Epithelial cell of esophagus (primary cell): ENCODE results near the gene WDR59.

ENCODE experiments used
- DNase-seq: peaks from one replicate; pipeline ENCODE4 v3.0.0; 2010; ENCODE audit warnings: low read depth
- H3K4me3 ChIP-seq: 2 replicates; pipeline ENCODE4 v1.5.1; 2011; ENCODE audit warnings: mild to moderate bottlenecking, low read length, control low read depth
- CTCF ChIP-seq: IDR thresholded peaks from 2 replicates; pipeline ENCODE4 v1.5.1; 2011; ENCODE audit warnings: low read depth, mild to moderate bottlenecking, low read length, control low read depth, inconsistent platforms; ENCODE audit not compliant: insufficient read depth; ENCODE audit errors: missing control alignments

The WDR59 gene

GRCh38 chr16:74973304-74973703, 11.6 kb downstream of the WDR59 start:
- TF ChIP-seq CTCF = no peak
- no peak overlapping the region for H3K4me3 ChIP-seq
- DNase-seq = no peak

DNA sequence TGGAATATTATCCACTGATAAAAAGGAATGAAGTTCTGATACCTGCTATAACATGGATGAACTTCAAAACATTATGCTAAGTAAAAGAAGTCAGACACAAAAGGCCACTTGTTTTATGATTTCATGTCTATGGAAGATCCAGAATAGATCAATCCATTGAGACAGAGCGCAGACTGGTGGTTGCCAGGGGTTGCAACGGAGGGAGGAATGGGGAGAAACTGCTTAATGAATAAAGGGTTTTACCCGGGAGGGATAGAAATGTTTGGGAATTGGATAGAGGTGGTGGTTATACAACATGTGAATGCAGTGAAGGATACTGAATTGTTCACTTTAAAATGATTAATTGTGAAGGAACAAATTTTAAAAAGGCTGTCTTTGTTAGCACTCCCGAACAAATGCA, 30.2 kb downstream of the WDR59 start:
- no peak for TF ChIP-seq CTCF

DNA sequence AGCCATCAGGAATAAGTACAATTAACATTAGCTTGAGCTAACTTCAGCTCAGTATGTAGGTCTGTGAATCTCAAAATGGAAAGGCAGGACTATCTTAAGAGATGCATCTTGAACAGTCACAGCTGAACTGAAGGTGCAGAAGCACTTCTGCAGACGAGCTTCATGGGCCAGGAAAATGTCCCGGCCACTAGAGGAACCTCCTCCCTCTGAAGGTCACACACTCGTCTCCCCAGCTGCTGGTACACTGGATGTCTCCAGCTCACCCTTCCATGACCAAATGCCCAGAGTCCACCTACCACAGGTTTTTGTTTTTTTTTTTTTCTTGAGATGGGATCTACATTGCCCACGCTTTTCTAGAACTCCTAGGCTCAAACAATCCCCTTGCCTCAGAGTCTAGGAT, 33.2 kb downstream of the WDR59 start:
- no peak for TF ChIP-seq CTCF
- no peak overlapping the region for H3K4me3 ChIP-seq
- no peak for DNase-seq

More for the DNA sequence above, 30.2 kb downstream of the WDR59 start:
- DNase-seq = no peak
- no peak overlapping the region for H3K4me3 ChIP-seq

GRCh38 chr16:74951206-74951605, 33.7 kb downstream of the WDR59 start:
- no peak for DNase-seq
- no peak overlapping the region for H3K4me3 ChIP-seq
- TF ChIP-seq CTCF = no peak

- DNase-seq = no peak
- no peak for TF ChIP-seq CTCF
These were observed 34.4 kb downstream of the WDR59 start for GRCh38 chr16:74950511-74950910.

DNA sequence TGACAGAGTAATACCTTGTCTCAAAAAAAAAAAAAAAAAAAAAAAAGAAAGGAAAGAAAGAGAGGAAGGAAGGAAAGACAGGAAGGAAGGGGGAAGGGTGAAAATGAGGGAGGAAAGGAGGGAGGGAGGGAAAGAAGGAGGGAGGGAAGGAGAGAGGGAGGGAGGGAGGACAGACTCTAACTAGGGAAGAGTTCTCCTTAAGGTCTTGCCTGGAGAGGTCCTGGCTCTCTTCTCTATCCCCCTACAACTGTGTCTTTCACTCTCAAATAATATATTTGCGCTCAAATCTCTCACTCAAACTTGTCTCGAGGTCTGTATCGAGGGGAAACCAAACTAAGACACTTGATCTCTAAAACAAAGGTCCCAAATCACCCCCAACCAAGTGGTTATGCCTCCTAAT, 35.6 kb downstream of the WDR59 start:
- no peak for TF ChIP-seq CTCF
- no peak overlapping the region for H3K4me3 ChIP-seq
- no peak for DNase-seq

More at GRCh38 chr16:74950511-74950910, 34.4 kb downstream of the WDR59 start:
- H3K4me3 ChIP-seq = no peak overlapping the region

GRCh38 chr16:74944466-74944865, 40.5 kb downstream of the WDR59 start:
- TF ChIP-seq CTCF = no peak
- no peak overlapping the region for H3K4me3 ChIP-seq
- no peak for DNase-seq
